Fibroblast of lung (primary cell): ENCODE results near the gene CPNE2.

Experiments used
- CTCF ChIP-seq, 2 donors: IDR thresholded peaks in 1 of 2; conservative IDR thresholded peaks in 1 of 2; 1 replicate in 1 of 2; 2 replicates in 1 of 2; pipeline ENCODE4 v1.5.1; 2011 to 2012; ENCODE audit warnings: low read length in 2 of 2, control low read depth in 1 of 2, inconsistent platforms in 1 of 2, low read depth in 1 of 2, mild to moderate bottlenecking in 1 of 2
- EZH2 ChIP-seq: IDR thresholded peaks from 2 replicates; pipeline ENCODE4 v1.5.1; 2012; ENCODE audit warnings: low read length, control low read depth, mild to moderate bottlenecking; ENCODE audit errors: missing control alignments

DNA sequence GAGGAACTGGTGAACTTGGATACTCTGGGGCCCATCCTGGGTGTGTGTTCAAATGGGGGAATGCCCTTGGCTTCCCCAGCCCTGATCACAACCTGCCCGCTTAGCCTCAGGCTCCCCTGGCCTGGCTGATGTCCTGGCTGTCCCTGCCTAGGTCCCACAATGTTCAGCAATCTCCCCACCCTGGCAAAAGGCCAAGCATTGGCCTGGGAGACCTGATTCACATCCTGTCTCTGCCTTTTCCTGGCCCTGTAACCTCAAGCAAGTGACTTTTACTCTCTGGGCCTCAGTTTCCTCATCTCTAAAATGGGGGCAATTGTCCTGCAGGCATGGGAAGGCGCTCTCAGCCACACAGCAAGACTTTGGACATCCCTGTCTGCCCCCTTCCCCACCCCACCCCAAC, 14.4 kb downstream of the CPNE2 start:
- TF ChIP-seq CTCF (conservative IDR thresholded peaks at IDR 0.05 in 1 of 2, IDR thresholded peaks at IDR 0.05 in 1 of 2; ENCODE audit: low read depth in 1 of 2, low read length in 2 of 2) (no peak), EZH2 (no peak)
